ENCODE results near the gene TMED1.

Gene TMED1

GRCh38 chr19:10835089-10835753, 791 bp downstream of the TMED1 start:
- peak in 6 of 56 donors; percentile 19 to 63 (median 40) for DNase-seq

DNA sequence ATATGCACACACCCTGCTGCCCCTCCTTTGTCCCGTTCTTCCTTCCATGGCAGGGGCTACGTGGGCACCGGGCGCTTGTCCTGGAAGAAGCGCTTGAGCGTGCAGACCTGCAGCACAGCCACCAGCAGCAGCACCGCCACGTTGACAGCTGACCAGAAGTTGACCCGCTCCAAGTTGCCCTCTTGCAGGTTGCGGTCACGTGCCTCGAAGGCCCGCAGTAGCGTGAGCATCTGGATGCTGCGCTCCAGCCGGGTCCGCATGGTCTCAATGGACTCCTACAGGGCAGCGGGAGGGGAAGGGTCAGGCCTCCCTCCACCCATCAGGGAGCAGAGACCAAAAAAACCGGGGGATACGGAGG, 3.1 kb downstream of the TMED1 start:
- DNase-seq: no peak

GRCh38 chr19:10831987-10832938, 3.7 kb downstream of the TMED1 start:
- no peak for DNase-seq

GRCh38 chr19:10830931-10831779, 4.9 kb downstream of the TMED1 start:
- DNase-seq: no peak

GRCh38 chr19:10830370-10830769, 5.6 kb downstream of the TMED1 start:
- DNase-seq: no peak

- no peak for DNase-seq
These were observed 6.0 kb downstream of the TMED1 start for GRCh38 chr19:10829967-10830366.

DNA sequence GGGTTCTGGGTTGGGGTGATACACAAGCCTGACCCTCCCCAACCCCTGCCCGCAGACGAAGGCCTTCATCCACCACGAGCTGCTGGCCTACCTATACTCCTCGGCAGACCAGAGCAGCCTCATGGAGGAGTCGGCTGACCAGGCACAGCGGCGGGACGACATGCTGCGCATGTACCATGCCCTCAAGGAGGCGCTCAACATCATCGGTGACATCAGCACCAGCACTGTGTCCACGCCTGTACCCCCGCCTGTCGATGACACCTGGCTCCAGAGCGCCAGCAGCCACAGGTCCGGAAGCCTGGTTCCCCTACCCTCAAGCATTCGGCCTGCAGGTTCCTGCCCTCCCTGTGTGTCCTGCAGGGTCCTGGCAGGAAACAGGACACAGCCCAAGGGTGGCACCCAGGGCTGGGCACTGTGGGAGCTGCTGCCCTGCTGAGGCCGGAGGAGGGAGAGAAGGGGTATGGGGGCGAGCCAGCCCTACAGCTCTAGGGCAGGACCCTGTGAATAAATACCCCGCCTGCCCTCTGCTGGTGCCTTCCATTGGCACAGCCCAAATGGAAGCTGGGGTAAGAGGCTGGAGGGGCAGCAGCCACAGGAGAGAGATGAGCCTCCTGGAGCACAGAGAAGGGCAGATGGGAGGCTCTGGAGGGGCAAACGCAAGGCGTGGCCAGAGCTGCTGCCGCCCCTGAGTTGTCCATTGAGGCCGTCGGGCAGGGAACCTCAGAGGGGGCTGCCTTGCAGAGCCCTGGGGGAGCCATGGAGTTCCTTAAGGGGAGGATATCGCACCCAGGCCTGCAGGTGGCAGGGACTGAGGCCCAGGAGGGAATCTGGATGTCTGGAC, 6.8 kb downstream of the TMED1 start:
- DNase-seq: no peak

GRCh38 chr19:10826846-10827245, 9.2 kb downstream of the TMED1 start:
- DNase-seq: no peak

DNA sequence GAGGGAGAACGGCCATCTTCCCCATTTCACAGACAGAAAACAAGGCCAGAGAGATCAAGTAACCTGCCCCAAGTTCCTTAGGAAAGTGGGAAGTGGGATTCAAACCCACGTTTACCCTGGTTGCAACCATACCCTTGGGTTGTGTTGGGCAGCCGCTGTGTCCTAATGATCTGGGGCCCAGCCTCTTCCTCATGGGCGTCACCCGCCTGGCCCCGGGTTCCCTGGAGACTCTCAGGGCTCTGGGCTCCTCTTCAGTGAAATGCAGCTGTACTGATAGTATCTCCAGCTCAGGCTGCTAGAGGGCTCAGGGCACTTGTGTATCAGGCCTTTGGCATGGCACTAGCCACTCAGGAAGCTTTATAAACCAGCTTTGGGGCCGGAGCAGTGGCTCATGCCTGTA, 9.8 kb downstream of the TMED1 start:
- DNase-seq: no peak

- no peak for DNase-seq
These were observed 12.3 kb downstream of the TMED1 start for GRCh38 chr19:10823690-10824089.

DNA sequence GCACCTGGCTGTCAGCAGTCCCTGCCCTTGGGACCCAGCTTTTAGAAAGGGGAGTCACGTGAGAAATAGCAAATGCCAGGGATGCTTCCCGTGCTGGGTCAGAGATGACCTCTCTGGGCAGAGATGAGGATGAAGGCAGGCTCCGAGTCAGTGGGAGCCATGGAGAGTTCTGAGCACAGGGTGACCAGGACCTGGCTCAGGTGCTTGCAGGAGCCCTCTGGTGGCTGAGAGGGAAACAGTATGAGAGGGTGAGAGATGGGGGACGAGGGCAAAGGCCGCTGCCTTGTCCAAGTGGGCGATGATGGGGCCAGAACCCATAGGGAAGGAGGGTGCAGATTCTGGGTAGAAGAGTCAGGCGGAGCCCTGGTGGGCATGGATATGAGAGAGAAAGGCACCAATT, 15.8 kb downstream of the TMED1 start:
- no peak for DNase-seq

- no peak for DNase-seq
These were observed 16.6 kb downstream of the TMED1 start for GRCh38 chr19:10819124-10820060.

DNA sequence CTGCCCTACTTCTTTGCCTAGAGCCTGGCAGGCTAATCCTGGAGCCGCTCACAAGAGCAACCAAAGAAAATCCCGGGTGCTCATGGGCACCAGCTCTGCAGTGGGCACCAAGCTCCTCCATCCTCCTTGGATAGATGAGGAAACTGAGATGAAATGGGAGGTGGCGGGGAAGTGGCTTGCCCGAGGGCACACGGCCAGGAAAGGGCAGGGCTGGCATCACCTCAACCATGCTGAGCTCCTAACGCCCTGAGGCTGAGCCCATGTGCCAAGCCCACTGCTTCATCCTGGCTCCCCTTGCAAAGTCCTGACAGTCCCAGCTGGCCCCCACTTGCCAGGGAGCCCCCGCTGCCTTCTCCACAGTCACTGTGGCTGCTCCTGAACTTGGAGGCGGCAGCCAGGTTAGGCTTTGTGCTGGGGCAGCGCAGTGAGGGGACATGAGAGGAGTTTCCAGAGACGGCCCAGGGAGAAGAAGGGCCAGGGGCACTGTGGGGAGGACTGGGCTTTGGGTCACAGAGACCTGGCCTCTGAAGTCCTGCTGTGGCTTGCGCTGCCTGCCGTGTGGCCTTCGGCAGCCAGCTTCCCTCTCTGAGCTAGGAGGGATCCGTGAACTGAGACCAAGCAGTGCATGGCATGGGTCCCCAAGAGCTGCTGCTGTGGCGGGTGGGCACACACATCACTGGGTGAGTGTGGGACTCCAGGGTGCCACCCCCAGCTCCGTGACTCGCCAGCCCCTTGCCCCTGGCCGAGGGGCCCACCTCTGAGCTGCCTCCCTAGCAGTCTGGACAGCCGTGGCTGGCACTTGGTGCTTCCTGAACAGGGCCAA, 17.5 kb downstream of the TMED1 start:
- DNase-seq: no peak

- DNase-seq: no peak
These were observed 18.5 kb downstream of the TMED1 start for GRCh38 chr19:10817291-10818038.

DNA sequence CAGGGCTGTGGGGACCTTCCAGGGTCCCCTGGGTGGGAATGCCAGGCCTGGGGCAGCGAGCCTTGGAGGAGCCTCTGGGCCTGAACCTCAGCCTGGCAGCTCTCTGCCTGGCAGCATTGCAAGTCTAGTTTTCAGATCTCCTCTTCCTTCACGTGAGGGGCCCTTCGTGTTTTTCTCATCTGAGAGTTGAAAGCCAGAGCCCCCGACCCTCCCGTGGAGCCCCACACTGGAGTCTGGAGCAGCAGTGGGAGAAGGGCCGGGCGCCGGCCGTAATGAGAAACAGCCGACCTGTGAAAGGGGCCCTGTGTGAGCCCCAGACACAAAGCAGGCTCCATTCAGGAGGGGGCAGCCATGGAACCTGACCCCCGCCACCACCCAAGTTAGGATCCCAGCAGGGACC, 19.3 kb downstream of the TMED1 start:
- no peak for DNase-seq

GRCh38 chr19:10815969-10816644, 19.9 kb downstream of the TMED1 start:
- DNase-seq: no peak

GRCh38 chr19:10815007-10815536, 20.9 kb downstream of the TMED1 start:
- no peak for DNase-seq

Data from nucleus accumbens (tissue), 56 donors.